SU-DHL-6 (cell line): ENCODE data around the gene HOXB1.

Experiments used
- H2AFZ ChIP-seq: fragments of 200-600 bp; sonication (generic); 2 replicates; pipeline ENCODE4 v1.6.1; 2014; ENCODE audit warnings: low read depth, mild to moderate bottlenecking, moderate library complexity, mixed read lengths, antibody characterized with exemption, low read length; ENCODE audit not compliant: severe bottlenecking
- H3F3A ChIP-seq: fragments of 200-600 bp; shearing (Covaris generic); 2 replicates; pipeline ENCODE4 v1.6.0; 2016; ENCODE audit warnings: antibody characterized with exemption, mild to moderate bottlenecking; ENCODE audit not compliant: insufficient read depth
- H3K27ac ChIP-seq: fragments of 200-600 bp; sonication (generic); 2 replicates; pipeline ENCODE4 v1.5.1; 2016; ENCODE audit warnings: low read depth, mild to moderate bottlenecking, low read length, moderate library complexity, mixed read lengths
- H3K27me3 ChIP-seq: fragments of 200-600 bp; sonication (generic), shearing (Covaris generic); 2 replicates; pipeline ENCODE4 v1.6.0; 2014; ENCODE audit warnings: mild to moderate bottlenecking, low read length
- H3K36me3 ChIP-seq: fragments of 200-600 bp; sonication (generic); 2 replicates; pipeline ENCODE4 v1.6.1; 2014; ENCODE audit warnings: mild to moderate bottlenecking, low read length, mixed read lengths
- H3K4me2 ChIP-seq: fragments of 300-600, 200-600 bp; shearing (Covaris generic), sonication (generic); 2 replicates; pipeline ENCODE4 v1.6.0; 2014; ENCODE audit warnings: low read length, low read depth, mild to moderate bottlenecking; ENCODE audit not compliant: poor library complexity, severe bottlenecking
- H3K4me3 ChIP-seq: fragments of 200-600 bp; sonication (generic); 2 replicates; pipeline ENCODE4 v1.5.1; 2014; ENCODE audit warnings: antibody characterized with exemption, low read length, mild to moderate bottlenecking, mixed read lengths; ENCODE audit not compliant: insufficient read depth, poor library complexity, severe bottlenecking
- H3K79me2 ChIP-seq: fragments of 200-600 bp; sonication (generic); 2 replicates; pipeline ENCODE4 v1.6.1; 2014; ENCODE audit warnings: mild to moderate bottlenecking, low read length, moderate library complexity; ENCODE audit not compliant: insufficient read depth
- H3K9ac ChIP-seq: fragments of 200-600 bp; sonication (generic); 2 replicates; pipeline ENCODE4 v1.7.0; 2014; ENCODE audit warnings: mild to moderate bottlenecking, low read length
- H3K9me2 ChIP-seq: fragments of 200-600 bp; sonication (generic); replicated peaks from 2 replicates; pipeline ENCODE4 v1.6.1; 2014; ENCODE audit warnings: low read length; ENCODE audit not compliant: insufficient read depth
- H3K9me3 ChIP-seq: fragments of 200-600 bp; sonication (generic); 2 replicates; pipeline ENCODE4 v1.6.1; 2014; ENCODE audit warnings: low read length, mixed read lengths; ENCODE audit not compliant: insufficient read depth
- H4K20me1 ChIP-seq: fragments of 200-600 bp; sonication (generic); 2 replicates; pipeline ENCODE4 v1.6.1; 2014; ENCODE audit warnings: low read depth, mild to moderate bottlenecking, antibody characterized with exemption, low read length, moderate library complexity, mixed read lengths
- EZH2phosphoT487 ChIP-seq: fragments of 200-600 bp; sonication (generic), shearing (Covaris generic); conservative IDR thresholded peaks from 2 replicates; pipeline ENCODE4 v1.6.1; 2018; ENCODE audit warnings: mild to moderate bottlenecking, antibody characterized with exemption, low read length, moderate library complexity, mixed read lengths
- TF ChIP-seq, protein P1 (sequence below): fragments of 200-600 bp; sonication (generic); IDR thresholded peaks from one replicate; pipeline ENCODE4 v1.5.1; 2017; ENCODE audit warnings: antibody characterized with exemption, mild to moderate bottlenecking, low read length, moderate library complexity; ENCODE audit not compliant: insufficient read depth, poor library complexity, severe bottlenecking

The HOXB1 gene

DNA sequence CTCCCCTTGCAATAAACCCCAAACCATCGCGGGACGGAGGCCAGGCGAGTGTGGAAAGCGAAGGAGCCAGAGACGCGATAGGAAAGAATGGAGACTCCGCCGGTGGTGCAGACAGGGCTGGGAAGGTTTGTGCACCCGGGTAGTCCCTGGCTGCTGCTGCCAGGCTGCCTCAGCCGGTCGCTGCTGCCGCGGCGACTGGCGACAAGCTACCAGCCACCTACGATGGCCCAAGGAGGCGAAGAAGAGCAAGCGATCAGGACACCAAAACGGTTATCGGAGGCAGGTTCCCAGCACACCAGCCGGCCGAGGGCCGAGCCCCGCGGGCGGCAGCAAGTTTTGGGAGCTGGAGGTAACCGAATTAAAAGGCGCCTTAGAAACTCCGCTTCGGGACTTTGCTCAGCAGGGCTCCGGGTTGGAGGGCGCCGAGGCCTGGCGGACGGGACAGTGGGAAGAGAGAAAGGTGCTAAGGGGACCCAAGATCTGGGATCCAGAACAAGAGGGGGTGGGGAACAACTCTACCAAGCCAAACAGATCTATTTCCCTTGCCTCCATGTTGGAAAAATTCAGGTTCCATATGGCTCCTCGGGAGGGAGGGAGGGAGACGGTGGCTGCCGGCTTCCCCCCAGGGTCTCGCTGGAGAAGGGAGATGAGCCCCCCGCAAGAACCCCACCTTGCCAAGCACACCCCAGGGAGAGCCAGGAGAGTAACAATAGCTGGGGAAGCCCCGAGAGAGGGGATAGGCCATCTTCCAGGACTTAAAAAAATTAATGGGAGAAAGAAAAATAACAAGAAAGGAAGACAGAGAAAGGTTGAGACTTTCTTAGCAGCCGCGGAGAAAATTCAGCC lies 23.8 kb upstream of the HOXB1 start:
- Histone ChIP-seq H2AFZ (no peak overlapping the region), H3K9me2 (no peaks in the 10 kb centered on the region), H3K9me3 (no peaks in the 10 kb centered on the region), H3K27ac (no peak overlapping the region), H3F3A (no peaks in the 10 kb centered on the region), H3K79me2 (no peaks in the 10 kb centered on the region), H3K4me3 (no peak overlapping the region), H3K36me3 (no peaks in the 10 kb centered on the region), H3K9ac (no peak overlapping the region), H4K20me1 (no peaks in the 10 kb centered on the region), H3K4me2 (no peak overlapping the region), H3K27me3 (no peaks in the 10 kb centered on the region)
- TF ChIP-seq, protein P1, sequence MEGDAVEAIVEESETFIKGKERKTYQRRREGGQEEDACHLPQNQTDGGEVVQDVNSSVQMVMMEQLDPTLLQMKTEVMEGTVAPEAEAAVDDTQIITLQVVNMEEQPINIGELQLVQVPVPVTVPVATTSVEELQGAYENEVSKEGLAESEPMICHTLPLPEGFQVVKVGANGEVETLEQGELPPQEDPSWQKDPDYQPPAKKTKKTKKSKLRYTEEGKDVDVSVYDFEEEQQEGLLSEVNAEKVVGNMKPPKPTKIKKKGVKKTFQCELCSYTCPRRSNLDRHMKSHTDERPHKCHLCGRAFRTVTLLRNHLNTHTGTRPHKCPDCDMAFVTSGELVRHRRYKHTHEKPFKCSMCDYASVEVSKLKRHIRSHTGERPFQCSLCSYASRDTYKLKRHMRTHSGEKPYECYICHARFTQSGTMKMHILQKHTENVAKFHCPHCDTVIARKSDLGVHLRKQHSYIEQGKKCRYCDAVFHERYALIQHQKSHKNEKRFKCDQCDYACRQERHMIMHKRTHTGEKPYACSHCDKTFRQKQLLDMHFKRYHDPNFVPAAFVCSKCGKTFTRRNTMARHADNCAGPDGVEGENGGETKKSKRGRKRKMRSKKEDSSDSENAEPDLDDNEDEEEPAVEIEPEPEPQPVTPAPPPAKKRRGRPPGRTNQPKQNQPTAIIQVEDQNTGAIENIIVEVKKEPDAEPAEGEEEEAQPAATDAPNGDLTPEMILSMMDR, result no peak
- no peak for TF ChIP-seq EZH2phosphoT487

DNA sequence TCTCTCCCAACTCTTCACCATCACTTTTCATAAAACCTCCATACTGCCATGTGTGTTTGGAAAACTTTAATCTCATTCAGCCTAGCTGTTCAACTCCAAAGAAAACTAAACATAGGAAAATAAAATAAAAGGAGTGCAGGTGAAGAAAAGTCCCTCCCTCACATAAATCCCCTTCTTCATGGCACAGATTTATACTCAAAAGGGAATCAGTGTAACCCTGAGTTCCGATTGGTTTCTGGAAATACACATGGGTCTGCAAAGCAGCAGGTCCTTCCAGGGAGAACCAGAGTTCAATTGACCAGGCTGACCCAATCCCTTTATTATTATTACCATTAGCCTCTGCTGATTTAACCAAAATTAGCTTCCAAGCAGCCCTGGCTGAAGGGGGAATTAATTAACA lies 23.0 kb upstream of the HOXB1 start:
- Histone ChIP-seq H3K9ac (no peak overlapping the region), H3K36me3 (no peaks in the 10 kb centered on the region), H3K9me2 (no peaks in the 10 kb centered on the region), H3K27me3 (no peaks in the 10 kb centered on the region), H3K79me2 (no peaks in the 10 kb centered on the region), H3K4me3 (no peak overlapping the region), H3K9me3 (no peaks in the 10 kb centered on the region), H3F3A (no peaks in the 10 kb centered on the region), H2AFZ (no peak overlapping the region), H4K20me1 (no peaks in the 10 kb centered on the region), H3K4me2 (no peak overlapping the region), H3K27ac (no peak overlapping the region)
- TF ChIP-seq, protein P1, result no peak
- no peak for TF ChIP-seq EZH2phosphoT487

DNA sequence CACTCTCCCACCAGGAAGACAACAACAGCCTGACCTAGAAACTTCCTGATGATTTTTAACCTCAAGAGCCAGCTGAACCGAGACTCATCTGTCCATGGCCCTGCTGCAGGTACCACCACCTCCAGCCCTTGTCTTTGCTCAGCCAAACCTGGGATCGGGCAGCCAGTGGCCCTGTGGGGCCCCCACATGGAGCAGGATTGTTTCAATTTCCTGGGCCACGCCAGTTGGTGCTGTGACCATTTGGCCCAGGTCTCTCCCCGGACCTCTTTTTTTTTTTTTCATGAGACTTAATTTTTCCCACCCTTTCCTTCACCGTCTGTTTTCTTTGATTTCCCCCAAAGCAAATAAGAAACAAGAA lies 22.4 kb upstream of the HOXB1 start:
- H2AFZ ChIP-seq, result no peak overlapping the region
- TF ChIP-seq, protein P1, result no peak
- TF ChIP-seq EZH2phosphoT487, result no peak
- no peaks in the 10 kb centered on the region for H3F3A ChIP-seq
- no peaks in the 10 kb centered on the region for H3K9me2 ChIP-seq
- no peaks in the 10 kb centered on the region for H4K20me1 ChIP-seq
- H3K9me3 ChIP-seq, result no peaks in the 10 kb centered on the region
- H3K36me3 ChIP-seq, result no peaks in the 10 kb centered on the region
- no peak overlapping the region for H3K9ac ChIP-seq
- H3K79me2 ChIP-seq, result no peaks in the 10 kb centered on the region
- no peak overlapping the region for H3K4me3 ChIP-seq
- H3K27ac ChIP-seq, result no peak overlapping the region
- no peak overlapping the region for H3K4me2 ChIP-seq
- H3K27me3 ChIP-seq, result no peaks in the 10 kb centered on the region
